ENCODE data around the gene KCNJ14. TPM values are rescaled to one million over a fixed set of nuclear protein-coding genes. Genes with fewer than 3 reads are reported as not detected.

The KCNJ14 gene
- total and polyA plus RNA-seq, 9 donors, result 0.48 to 2.2 (median 1.4) TPM

DNA sequence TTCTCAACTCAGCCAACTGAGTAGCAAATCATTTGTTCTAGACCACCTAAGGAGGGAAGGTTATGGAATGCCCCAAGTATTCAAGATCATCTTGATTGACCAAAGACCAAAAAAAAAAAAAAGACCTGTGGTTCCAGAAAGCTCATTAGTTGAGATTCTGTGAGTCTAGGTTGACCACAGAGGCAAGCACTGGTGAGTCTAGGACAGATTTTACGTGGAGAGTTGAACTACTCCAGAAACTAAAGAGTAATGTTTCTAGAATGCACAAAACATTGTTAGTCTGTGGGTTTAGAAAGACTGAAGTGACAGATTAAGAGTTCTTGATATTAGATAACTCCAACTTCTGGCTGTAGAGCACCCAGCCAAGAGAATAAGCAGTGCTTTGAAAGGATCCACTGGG, 9.8 kb downstream of the KCNJ14 start:
- 93 to 100% (median 97%) methylated on average over 1 of the region's 1 CpG for WGBS, 3 donors
- Histone ChIP-seq H3K4me3 (no peak overlapping the region), H3K36me3 (no peaks in the 10 kb centered on the region), H3K27ac (no peak overlapping the region), H3K4me1 (ENCODE audit: insufficient read depth) (peaks cover 3% of the 10 kb centered on the region), H3K27me3 (no peaks in the 10 kb centered on the region), H3K9me3 (no peaks in the 10 kb centered on the region)
- TF ChIP-seq EP300 (IDR thresholded peaks at IDR 0.05) (no peak), POLR2A (IDR thresholded peaks at IDR 0.05) (no peak)
- TF ChIP-seq, protein P1, sequence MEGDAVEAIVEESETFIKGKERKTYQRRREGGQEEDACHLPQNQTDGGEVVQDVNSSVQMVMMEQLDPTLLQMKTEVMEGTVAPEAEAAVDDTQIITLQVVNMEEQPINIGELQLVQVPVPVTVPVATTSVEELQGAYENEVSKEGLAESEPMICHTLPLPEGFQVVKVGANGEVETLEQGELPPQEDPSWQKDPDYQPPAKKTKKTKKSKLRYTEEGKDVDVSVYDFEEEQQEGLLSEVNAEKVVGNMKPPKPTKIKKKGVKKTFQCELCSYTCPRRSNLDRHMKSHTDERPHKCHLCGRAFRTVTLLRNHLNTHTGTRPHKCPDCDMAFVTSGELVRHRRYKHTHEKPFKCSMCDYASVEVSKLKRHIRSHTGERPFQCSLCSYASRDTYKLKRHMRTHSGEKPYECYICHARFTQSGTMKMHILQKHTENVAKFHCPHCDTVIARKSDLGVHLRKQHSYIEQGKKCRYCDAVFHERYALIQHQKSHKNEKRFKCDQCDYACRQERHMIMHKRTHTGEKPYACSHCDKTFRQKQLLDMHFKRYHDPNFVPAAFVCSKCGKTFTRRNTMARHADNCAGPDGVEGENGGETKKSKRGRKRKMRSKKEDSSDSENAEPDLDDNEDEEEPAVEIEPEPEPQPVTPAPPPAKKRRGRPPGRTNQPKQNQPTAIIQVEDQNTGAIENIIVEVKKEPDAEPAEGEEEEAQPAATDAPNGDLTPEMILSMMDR (IDR thresholded peaks at IDR 0.05), result no peak
- no peak for DNase-seq
- intact Hi-C loops (cut with DNase I), result loop anchor here in 1 of 4 donors (10.0 kb wide), 1 partner anchor 140 kb away; the partner anchor contains the start of gene EMP3

DNA sequence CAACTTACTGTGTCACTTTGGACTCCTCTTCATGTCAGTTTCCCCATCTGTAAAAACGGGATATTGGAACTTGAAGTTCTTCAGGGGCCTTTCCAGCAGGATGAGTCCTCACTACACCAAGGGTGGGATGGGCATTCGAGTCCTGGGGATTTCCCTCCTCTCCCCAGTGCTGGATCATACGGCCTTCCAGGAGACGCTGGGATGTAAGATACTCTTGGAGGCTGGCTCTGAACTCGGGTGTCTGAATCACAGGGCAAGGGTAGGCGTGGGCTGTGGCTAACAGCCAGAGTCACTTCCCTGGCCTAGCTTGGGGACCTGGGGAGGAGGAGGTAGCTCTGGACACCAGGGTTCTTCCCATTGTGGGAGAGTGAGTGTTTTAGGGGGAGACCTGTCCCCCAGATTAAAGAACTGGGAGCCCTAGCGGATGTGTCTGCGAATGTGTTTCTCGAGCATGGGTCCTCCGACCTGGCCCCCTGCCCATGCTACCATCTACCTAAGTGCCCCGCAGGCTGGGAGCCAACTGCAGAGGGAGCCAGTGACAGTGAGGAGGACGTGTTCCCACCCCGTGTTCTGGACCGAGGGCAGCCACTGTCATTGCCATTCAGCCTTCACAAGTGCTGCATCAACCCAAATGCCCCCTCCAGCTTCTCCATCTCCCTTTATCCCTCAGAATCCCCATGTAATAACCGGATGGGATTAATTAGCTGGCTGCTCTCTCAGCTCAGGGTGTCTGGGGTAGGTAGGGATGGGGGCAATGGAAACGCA, 11.4 kb downstream of the KCNJ14 start:
- no peaks in the 10 kb centered on the region for H3K9me3 ChIP-seq
- H3K27me3 ChIP-seq, result no peaks in the 10 kb centered on the region
- H3K4me1 ChIP-seq (ENCODE audit: insufficient read depth), result peaks cover 7% of the 10 kb centered on the region
- 68 to 70% (median 69%) methylated on average over 16 of the region's 16 CpGs for WGBS, 3 donors
- intact Hi-C loops (cut with DNase I), result loop anchor here in 1 of 4 donors (10.0 kb wide), 1 partner anchor 142 kb away; the partner anchor contains the start of gene EMP3
- no peaks in the 10 kb centered on the region for H3K36me3 ChIP-seq
- no peak overlapping the region for H3K4me3 ChIP-seq
- no peak for TF ChIP-seq POLR2A (IDR thresholded peaks at IDR 0.05)
- TF ChIP-seq, protein P1 (IDR thresholded peaks at IDR 0.05), result no peak
- TF ChIP-seq EP300 (IDR thresholded peaks at IDR 0.05), result no peak
- peak in 2 of 5 donors; percentile 52 to 56 for DNase-seq
- no peak overlapping the region for H3K27ac ChIP-seq

DNA sequence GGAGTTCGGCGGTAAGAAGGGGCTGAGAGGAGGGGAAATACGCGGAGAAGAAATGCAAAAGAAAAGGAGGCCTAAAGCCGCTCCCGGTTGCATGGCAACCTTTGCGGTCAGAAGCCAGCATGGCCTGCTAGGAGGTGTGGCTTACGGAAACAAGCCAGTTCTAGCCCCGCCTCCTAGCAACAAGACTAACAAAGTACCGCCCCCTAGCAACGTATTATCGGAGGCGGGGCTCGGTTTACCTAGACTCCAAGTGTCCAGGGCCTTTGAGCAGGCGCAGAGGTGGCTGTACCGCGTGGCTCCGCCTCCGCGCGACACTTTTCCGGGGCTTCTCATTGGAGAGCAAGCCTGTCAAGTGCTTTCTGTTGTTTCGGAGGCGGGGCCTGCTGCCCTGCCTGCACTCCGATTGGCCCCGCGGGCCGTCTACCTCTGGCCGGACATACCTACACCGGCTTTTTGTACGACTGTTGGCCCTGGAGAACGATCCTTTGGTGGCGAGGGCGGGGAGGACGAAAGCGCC, 13.5 kb downstream of the KCNJ14 start:
- intact Hi-C loops (cut with DNase I), result loop anchor here in 1 of 4 donors (10.0 kb wide), 1 partner anchor 144 kb away; the partner anchor contains the start of gene EMP3

DNA sequence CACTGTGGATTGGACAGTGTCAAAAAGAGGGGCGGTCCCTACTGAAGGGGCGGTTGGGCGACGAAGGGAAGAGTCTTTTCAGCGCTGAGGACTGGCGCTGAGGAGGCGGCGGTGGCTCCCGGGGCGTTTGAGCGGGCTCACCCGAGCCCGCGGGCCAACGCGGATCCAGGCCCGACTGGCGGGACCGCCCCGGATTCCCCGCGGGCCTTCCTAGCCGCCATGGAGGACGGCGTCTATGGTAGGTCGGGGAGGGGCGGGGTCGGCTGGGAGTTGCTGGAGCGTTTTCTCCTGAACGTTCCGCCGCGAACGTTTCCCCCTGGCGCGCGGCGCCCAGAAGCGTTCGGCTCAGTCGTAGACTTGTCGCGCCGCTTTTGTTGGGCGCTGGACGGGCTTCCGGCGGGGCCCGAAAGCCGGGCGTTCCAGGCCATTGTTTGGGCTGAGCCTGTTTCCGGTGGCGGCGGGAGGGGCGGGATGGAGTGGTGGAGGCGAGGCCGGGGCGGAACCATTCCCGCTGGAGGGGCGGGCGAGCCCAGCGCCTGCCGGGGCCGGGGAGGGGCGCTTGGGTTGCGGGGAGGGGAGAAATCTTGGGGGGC, 14.0 kb downstream of the KCNJ14 start, which contains the start of gene CYTH2:
Gene CYTH2, plus strand, starts transcription at position 81 of the 593 bp plus-strand sequence. Its CDS starts 139 bp downstream, at position 220.
- intact Hi-C loops (cut with DNase I), result loop anchor here in 1 of 4 donors (10.0 kb wide), 1 partner anchor 145 kb away; the partner anchor contains the start of gene EMP3
- peak within 1 kb of the TSS; percentile 75 to 96 for H3K27ac ChIP-seq

More for the DNA sequence above, 13.5 kb downstream of the KCNJ14 start:
- Histone ChIP-seq H3K27ac (peak overlapping the region; percentile 75 to 96), H3K4me1 (ENCODE audit: insufficient read depth) (peaks cover 7% of the 10 kb centered on the region), H3K9me3 (no peaks in the 10 kb centered on the region), H3K27me3 (no peaks in the 10 kb centered on the region), H3K36me3 (no peaks in the 10 kb centered on the region), H3K4me3 (peak overlapping the region; percentile 98)
- TF ChIP-seq EP300 (IDR thresholded peaks at IDR 0.05) (no peak), POLR2A (IDR thresholded peaks at IDR 0.05) (no peak)
- TF ChIP-seq, protein P1 (IDR thresholded peaks at IDR 0.05), result no peak
- DNase-seq, result peak; percentile 99 to 100 (median 99)
- 0 to 1% (median 0%) methylated on average over 28 to 36 of the region's 36 CpGs for WGBS, 3 donors

More for the DNA sequence above, 14.0 kb downstream of the KCNJ14 start, which contains the start of gene CYTH2:
- Histone ChIP-seq H3K4me1 (ENCODE audit: insufficient read depth) (peaks cover 7% of the 10 kb centered on the region), H3K4me3 (peak within 1 kb of the TSS; percentile 98), H3K36me3 (no peaks in the 10 kb centered on the region), H3K9me3 (no peaks in the 10 kb centered on the region), H3K27me3 (no peaks in the 10 kb centered on the region)
- WGBS, 3 donors, result 0% methylated on average over 41 to 66 of the region's 66 CpGs
- TF ChIP-seq, protein P1 (IDR thresholded peaks at IDR 0.05), result peak in 1 of 3 donors; percentile 11
- no peak for TF ChIP-seq EP300 (IDR thresholded peaks at IDR 0.05)
- peak; percentile 90 for TF ChIP-seq POLR2A (IDR thresholded peaks at IDR 0.05)
- peak; percentile 83 to 89 (median 87) for DNase-seq
